Esophagus (tissue), 2 donors: ENCODE results near the gene THSD4. TPM values are rescaled to one million over a fixed set of nuclear protein-coding genes. Genes with fewer than 3 reads are reported as not detected.
"Not testable (repeated sequence)": the region's sequence is repeated elsewhere in the genome, so short reads cannot be mapped to it uniquely, and the experiment has no call there.

Source experiments
- H3K27ac ChIP-seq, 2 donors: one replicate each; pipeline ENCODE4 v1.5.1; 2013; ENCODE audit warnings: low read depth in 2 of 2, mild to moderate bottlenecking in 2 of 2, inconsistent platforms in 1 of 2, low read length in 1 of 2, moderate library complexity in 1 of 2
- H3K27me3 ChIP-seq, 2 donors: one replicate each; pipeline ENCODE4 v1.6.1; 2013; ENCODE audit warnings: low read length in 2 of 2, control low read depth in 1 of 2, mild to moderate bottlenecking in 1 of 2; ENCODE audit not compliant: insufficient read depth in 2 of 2, control insufficient read depth in 1 of 2
- H3K36me3 ChIP-seq, 2 donors: one replicate each; pipeline ENCODE4 v1.6.1; 2013; ENCODE audit warnings: low read length in 1 of 2; ENCODE audit not compliant: control insufficient read depth in 2 of 2, insufficient read depth in 2 of 2
- H3K4me1 ChIP-seq, 2 donors: one replicate each; pipeline ENCODE4 v1.6.1; 2013; ENCODE audit warnings: low read length in 1 of 2; ENCODE audit not compliant: control insufficient read depth in 2 of 2, insufficient read depth in 2 of 2
- H3K4me3 ChIP-seq, 2 donors: one replicate each; pipeline ENCODE4 v1.5.1; 2013; ENCODE audit warnings: low read length in 2 of 2, mild to moderate bottlenecking in 2 of 2, low read depth in 1 of 2, moderate library complexity in 1 of 2
- H3K9me3 ChIP-seq, 2 donors: one replicate each; pipeline ENCODE4 v1.6.1; 2013; ENCODE audit warnings: mild to moderate bottlenecking in 2 of 2, low read depth in 1 of 2, low read length in 1 of 2, moderate library complexity in 1 of 2; ENCODE audit not compliant: control insufficient read depth in 2 of 2, insufficient read depth in 1 of 2
- WGBS, 2 donors: extraction: QIAGEN DNeasy Blood & Tissue Kit; methylation state at CpG; one replicate each; pipeline ENCODE4 v1.1.7; 2013; 5-methylcytosine and 5-hydroxymethylcytosine counted together
- polyA plus RNA-seq, 2 donors: library from polyadenylated mRNA; stranded (reverse); fragments of 200-250 nt; gene quantifications; one replicate each; pipeline ENCODE4 v1.2.3, GENCODE V29; 2013
- donor health status: healthy with polysubstance abuse.
- donor health status: Bipolar disorder and iron deficiency.

Gene THSD4
- polyA plus RNA-seq, 2 donors: 34.1 to 49.7 TPM

- Histone ChIP-seq H3K4me1 (no peaks in the 10 kb centered on the region), H3K9me3 (no peaks in the 10 kb centered on the region), H3K27ac (no peak overlapping the region), H3K4me3 (no peak overlapping the region), H3K27me3 (no peaks in the 10 kb centered on the region), H3K36me3 (peaks cover 0 to 2% of the 10 kb centered on the region in 2 donors)
- 86 to 92% methylated on average over 4 of the region's 4 CpGs for WGBS, 2 donors
Measured at GRCh38 chr15:71154607-71155200, 39.4 kb downstream of the THSD4 start.

DNA sequence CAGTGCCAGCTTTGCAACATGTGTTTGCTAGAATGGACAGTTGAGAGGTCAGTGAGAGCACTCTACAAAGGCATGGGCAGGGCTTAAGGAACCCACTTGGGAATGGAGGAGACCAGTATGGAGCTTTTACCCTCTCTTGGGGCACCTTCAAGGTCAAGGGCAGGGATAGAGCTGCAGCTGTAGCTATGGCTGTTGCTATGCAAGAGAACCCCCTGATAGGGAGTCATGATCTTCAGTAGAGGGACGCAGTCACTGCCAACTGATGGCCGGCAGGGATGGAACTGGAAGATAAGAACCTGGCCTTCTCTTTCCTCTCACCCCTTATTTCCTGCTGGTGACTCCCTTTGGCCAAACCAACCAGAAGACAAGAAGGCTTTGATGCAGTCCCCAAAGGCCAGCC lies 40.3 kb downstream of the THSD4 start:
- 99 to 100% methylated on average over 2 of the region's 2 CpGs for whole genome bisulfite sequencing, 2 donors
- peaks cover 0 to 2% of the 10 kb centered on the region in 2 donors for H3K36me3 ChIP-seq
- H3K4me3 ChIP-seq: no peak overlapping the region
- no peaks in the 10 kb centered on the region for H3K4me1 ChIP-seq
- no peaks in the 10 kb centered on the region for H3K27me3 ChIP-seq
- H3K27ac ChIP-seq: no peak overlapping the region
- no peaks in the 10 kb centered on the region for H3K9me3 ChIP-seq

- WGBS, 2 donors: 64 to 77% methylated on average over 1 of the region's 1 CpG
- Histone ChIP-seq H3K4me3 (no peak overlapping the region), H3K36me3 (no peaks in the 10 kb centered on the region)
Measured at GRCh38 chr15:71160976-71161375, 45.7 kb downstream of the THSD4 start.

DNA sequence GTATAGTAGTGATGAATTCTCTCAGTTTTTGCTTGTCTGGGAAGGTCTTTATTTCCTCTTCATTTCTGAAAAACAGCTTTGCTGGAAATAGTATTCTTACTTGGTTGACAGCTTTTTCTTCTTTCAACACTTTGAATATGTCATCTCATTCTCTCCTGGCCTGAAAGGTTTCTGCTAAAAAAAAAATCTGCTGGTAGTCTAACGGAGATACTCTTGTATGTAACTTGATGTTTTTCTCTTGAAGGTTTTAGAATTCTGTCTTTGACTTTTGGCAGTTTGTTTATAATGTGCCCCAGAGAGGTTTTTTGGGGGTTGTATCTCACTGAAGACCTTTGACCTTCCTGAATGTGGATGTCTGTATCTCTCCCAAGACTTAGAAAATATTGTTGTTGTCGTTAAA lies 47.0 kb downstream of the THSD4 start:
- no peaks in the 10 kb centered on the region for H3K9me3 ChIP-seq
- no peaks in the 10 kb centered on the region for H3K27me3 ChIP-seq
- H3K4me3 ChIP-seq: no peak overlapping the region
- H3K4me1 ChIP-seq: peaks cover 0 to 4% of the 10 kb centered on the region in 2 donors
- H3K27ac ChIP-seq: no peak overlapping the region
- H3K36me3 ChIP-seq: no peaks in the 10 kb centered on the region
- WGBS, 2 donors: 86 to 96% methylated on average over 2 of the region's 2 CpGs

More at GRCh38 chr15:71160976-71161375, 45.7 kb downstream of the THSD4 start:
- H3K27ac ChIP-seq: no peak overlapping the region
- H3K9me3 ChIP-seq: no peaks in the 10 kb centered on the region
- H3K4me1 ChIP-seq: peaks cover 0 to 2% of the 10 kb centered on the region in 2 donors
- H3K27me3 ChIP-seq: no peaks in the 10 kb centered on the region

- H3K4me1 ChIP-seq, H3K4me3 ChIP-seq, H3K9me3 ChIP-seq, H3K36me3 ChIP-seq, H3K27ac ChIP-seq, H3K27me3 ChIP-seq: not testable (repeated sequence)
- WGBS, 2 donors: 95 to 100% methylated on average over 2 of the region's 5 CpGs
Measured at GRCh38 chr15:71164606-71165005, 49.3 kb downstream of the THSD4 start.

DNA sequence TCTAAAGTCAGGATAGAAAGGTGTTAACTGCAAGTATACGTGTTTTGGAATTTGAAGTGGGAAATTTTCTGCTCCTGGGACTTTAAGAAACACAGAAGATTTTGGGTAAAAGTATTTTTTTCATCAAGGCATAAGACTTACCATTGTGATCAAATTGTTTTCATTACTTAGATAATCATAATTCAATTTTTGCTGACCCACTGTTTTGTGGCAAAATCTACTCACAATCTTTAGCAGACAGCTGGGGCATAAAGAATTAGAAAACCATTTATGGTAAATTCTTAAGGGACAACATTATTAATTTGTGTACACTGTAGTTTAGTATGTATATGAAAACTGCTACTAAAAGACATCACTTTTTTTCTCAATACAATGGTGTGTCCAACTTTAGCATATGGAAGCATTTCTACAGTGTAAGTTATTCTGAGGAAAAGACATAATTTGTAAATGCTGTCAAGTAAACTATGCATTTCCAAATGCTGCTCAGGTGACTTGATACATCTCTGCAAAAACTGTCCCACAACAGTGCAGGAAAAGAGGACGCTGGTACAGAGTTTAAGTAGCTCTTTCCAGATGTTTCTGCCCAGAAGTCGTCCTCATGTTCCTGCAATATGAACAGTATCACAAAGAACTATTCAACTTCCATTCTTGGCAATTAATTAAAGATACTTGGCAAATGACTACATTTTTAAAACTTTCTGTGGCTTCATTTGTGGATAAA lies 52.3 kb downstream of the THSD4 start:
- Histone ChIP-seq H3K9me3 (no peaks in the 10 kb centered on the region), H3K4me1 (peaks cover 0 to 4% of the 10 kb centered on the region in 2 donors), H3K27ac (no peak overlapping the region), H3K4me3 (no peak overlapping the region), H3K36me3 (no peaks in the 10 kb centered on the region), H3K27me3 (no peaks in the 10 kb centered on the region)
- WGBS, 2 donors: 63 to 65% methylated on average over 3 of the region's 3 CpGs

GRCh38 chr15:71168166-71168834 lies 53.0 kb downstream of the THSD4 start:
- Histone ChIP-seq H3K4me3 (no peak overlapping the region), H3K36me3 (no peaks in the 10 kb centered on the region), H3K9me3 (no peaks in the 10 kb centered on the region), H3K27ac (no peak overlapping the region), H3K27me3 (no peaks in the 10 kb centered on the region), H3K4me1 (peaks cover 0 to 4% of the 10 kb centered on the region in 2 donors)
- WGBS, 2 donors: 41 to 57% methylated on average over 5 of the region's 5 CpGs

GRCh38 chr15:71170163-71170562 lies 54.9 kb downstream of the THSD4 start:
- H3K9me3 ChIP-seq: no peaks in the 10 kb centered on the region
- no peaks in the 10 kb centered on the region for H3K36me3 ChIP-seq
- H3K4me1 ChIP-seq: peaks cover 0 to 4% of the 10 kb centered on the region in 2 donors
- no peak overlapping the region for H3K27ac ChIP-seq
- H3K4me3 ChIP-seq: no peak overlapping the region
- no peaks in the 10 kb centered on the region for H3K27me3 ChIP-seq

- no peaks in the 10 kb centered on the region for H3K27me3 ChIP-seq
- no peaks in the 10 kb centered on the region for H3K9me3 ChIP-seq
- no peak overlapping the region for H3K4me3 ChIP-seq
- no peak overlapping the region for H3K27ac ChIP-seq
- H3K4me1 ChIP-seq: no peaks in the 10 kb centered on the region
- H3K36me3 ChIP-seq: no peaks in the 10 kb centered on the region
Measured at GRCh38 chr15:71171195-71171594, 55.9 kb downstream of the THSD4 start.
